Activated naive CD4-positive, alpha-beta T cell treated with anti-CD3 and anti-CD28 coated beads, Interleukin-2, amount 50 U/mL, for 24 hours (primary cell): ENCODE results near the gene TMIGD3.
"Not testable (repeated sequence)": the region's sequence is repeated elsewhere in the genome, so short reads cannot be mapped to it uniquely, and the experiment has no call there.

Experiments used
- H3K27ac Mint-ChIP-seq: one replicate; pipeline ENCODE4 v1.8.0; 2021; ENCODE audit warnings: mild to moderate bottlenecking, mixed read lengths
- H3K27me3 Mint-ChIP-seq: one replicate; pipeline ENCODE4 v1.8.0; 2021; ENCODE audit warnings: mixed read lengths
- H3K36me3 Mint-ChIP-seq: one replicate; pipeline ENCODE4 v1.8.0; 2021; ENCODE audit warnings: mixed read lengths
- H3K4me1 Mint-ChIP-seq: one replicate; pipeline ENCODE4 v1.8.0; 2021; ENCODE audit warnings: mixed read lengths
- H3K4me3 Mint-ChIP-seq: one replicate; pipeline ENCODE4 v1.8.0; 2021; ENCODE audit warnings: mild to moderate bottlenecking, mixed read lengths
- H3K9me3 Mint-ChIP-seq: one replicate; pipeline ENCODE4 v1.8.0; 2021; ENCODE audit warnings: mixed read lengths

The TMIGD3 gene

DNA sequence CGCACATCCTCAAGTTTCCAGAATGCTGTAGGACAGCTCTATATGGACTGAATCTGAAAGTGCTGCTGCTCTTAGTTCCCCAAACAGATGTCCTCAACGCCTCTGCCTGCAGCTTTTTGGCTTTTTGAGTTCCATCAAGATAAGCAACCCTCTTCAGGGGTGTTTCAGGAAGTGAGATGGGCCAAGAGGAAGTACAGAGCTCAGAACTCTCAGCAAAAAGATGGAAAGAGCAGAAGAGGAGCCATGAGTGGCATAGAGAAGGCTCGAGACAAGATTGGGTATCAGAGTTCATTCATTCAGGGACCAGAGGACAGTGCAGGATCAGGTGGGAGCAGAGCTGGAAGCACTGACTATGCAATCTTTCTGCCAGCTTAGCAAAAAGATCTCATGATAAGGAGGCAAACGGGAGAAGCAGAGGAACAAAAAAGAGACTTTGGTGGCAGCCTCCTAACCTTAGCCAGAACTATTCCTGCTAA is at the start of gene TMIGD3, which contains the start of gene ADORA3:
TMIGD3 (minus strand) TSS at position 49 of the 476 bp plus-strand sequence. CDS start 279 bp downstream, outside the sequence.
ADORA3 (minus strand) TSS at position 49 of the 476 bp plus-strand sequence. CDS start 279 bp downstream, outside the sequence.
- H3K4me3 Mint-ChIP-seq = peak within 1 kb of the TSS; percentile 1
- H3K9me3 Mint-ChIP-seq = no peaks in the 10 kb centered on the region
- H3K36me3 Mint-ChIP-seq = peaks cover 1% of the 10 kb centered on the region
- no peaks in the 10 kb centered on the region for H3K27me3 Mint-ChIP-seq
- peak within 1 kb of the TSS; percentile 49 for H3K27ac Mint-ChIP-seq
- peaks cover 57% of the 10 kb centered on the region for H3K4me1 Mint-ChIP-seq

DNA sequence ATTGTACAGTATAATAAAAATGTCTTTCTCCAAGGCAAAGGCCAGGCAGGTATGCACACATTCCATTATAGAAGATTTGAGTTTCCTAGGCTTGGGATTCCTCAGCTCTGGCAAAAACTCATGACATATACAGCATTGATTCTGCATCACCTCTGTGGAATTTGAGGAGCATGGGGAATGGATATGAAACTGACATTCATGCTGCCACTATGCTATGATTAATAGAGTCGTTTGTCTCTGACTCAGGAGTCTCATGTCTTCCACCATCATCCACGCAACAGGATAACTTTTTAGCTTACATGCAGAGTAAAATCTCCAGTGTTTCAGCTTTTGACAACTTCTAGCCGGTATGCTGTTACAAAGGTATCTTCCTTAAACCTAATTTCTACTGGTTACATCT is 49.8 kb upstream of the TMIGD3 start:
- Mint-ChIP-seq H3K4me1 (no peaks in the 10 kb centered on the region), H3K27me3 (no peaks in the 10 kb centered on the region), H3K27ac (no peak overlapping the region), H3K4me3 (no peak overlapping the region), H3K9me3 (no peaks in the 10 kb centered on the region), H3K36me3 (no peaks in the 10 kb centered on the region)

DNA sequence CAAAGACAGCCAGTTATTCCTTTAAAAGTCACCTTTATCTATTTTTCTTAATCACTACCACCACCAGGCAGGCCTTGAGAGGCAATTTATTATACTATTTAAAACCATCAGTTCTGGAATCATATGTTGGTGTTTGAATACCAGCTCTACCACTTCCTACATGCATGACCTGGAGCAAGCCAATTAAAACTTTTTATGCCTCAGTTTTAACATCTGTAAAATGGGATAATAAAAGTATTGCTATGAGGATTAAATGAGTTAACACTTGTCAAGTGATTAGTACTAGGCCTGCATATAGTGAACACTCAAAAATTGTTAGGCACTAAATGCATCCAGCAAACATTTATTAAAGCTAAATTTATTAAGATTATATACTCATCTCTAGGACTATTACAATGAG is 49.2 kb upstream of the TMIGD3 start:
- Mint-ChIP-seq H3K4me1 (no peaks in the 10 kb centered on the region), H3K9me3 (no peaks in the 10 kb centered on the region), H3K4me3 (no peak overlapping the region), H3K36me3 (no peaks in the 10 kb centered on the region), H3K27ac (no peak overlapping the region), H3K27me3 (no peaks in the 10 kb centered on the region)

DNA sequence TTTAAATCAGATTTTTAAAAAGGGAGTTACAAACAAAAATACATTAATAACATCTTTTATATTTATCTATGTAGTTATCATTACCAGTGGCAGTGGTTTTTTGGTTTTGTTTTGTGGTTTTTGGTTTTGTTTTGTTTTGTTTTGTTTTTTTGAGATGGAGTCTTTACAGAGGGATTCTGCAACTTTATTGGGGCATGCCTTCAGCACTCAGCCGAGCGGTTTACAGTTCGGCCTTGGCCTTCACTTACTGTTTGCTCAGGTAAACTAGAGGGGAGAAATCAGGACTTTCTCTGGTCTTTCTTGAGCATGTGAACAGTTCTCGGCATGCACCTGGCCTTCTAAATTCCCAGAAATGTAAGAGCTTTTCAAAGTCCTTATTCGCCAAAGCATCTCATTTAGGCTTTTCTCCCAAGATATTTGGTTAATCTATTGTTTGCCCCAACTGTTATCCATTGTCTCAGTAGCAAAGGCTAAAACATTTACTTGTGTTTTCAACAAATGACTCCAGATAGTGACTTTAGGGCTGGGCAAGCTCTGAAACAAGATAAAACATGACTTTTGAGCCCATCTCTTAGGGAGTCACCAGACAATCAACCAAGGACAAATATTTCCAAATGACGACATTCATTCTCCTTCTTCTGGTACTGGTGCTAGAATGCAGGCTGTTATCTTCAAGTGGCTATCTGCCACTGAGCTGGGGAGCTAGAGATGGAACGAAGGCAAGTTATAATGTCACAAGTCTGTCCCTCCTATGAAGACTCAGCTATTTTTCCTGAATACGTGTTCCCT is 48.4 kb upstream of the TMIGD3 start:
- Mint-ChIP-seq H3K27ac (no peak overlapping the region), H3K36me3 (no peaks in the 10 kb centered on the region), H3K9me3 (no peaks in the 10 kb centered on the region), H3K27me3 (no peaks in the 10 kb centered on the region), H3K4me3 (no peak overlapping the region), H3K4me1 (no peaks in the 10 kb centered on the region)

DNA sequence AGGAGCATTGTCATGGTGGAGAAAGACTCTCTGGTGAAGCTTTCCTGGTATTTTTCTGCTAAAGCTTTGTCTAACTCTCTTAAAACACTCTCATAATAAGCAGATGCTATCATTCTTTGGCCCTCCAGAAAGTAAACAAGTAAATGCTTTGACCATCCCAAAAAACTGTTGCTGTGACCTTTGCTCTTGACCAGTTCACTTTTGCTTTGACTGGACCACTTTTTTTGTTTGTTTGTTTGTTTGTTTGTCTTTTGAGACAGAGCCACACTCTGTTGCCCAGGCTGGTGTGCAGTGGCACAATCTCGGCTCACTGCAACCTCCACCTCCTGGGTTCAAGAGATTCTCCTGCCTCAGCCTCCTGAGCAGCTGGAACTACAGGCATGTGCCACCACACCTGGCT is 44.4 kb upstream of the TMIGD3 start:
- H3K36me3 Mint-ChIP-seq, H3K9me3 Mint-ChIP-seq, H3K27ac Mint-ChIP-seq, H3K27me3 Mint-ChIP-seq, H3K4me3 Mint-ChIP-seq, H3K4me1 Mint-ChIP-seq: not testable (repeated sequence)

DNA sequence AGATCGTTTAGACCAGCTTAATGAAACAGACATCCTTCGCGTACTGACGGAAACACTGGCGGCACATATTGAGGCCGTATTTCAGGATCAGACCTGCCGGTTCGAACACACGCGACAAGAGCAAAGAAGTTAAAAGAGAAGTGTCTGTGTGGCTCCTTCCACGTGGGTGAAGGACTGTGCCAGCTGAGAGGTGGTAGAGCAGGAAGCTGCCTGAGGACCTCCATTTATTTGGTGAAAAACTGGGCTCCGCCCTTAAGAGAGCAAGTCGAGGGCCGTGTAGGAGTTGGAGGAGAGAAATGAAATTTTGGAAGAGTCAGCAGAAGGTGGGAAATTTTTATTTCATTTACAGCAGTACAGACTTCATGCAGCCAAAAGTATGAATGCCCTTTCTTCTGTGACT is 38.8 kb upstream of the TMIGD3 start:
- Mint-ChIP-seq H3K27ac (no peak overlapping the region), H3K36me3 (no peaks in the 10 kb centered on the region), H3K4me1 (peaks cover 6% of the 10 kb centered on the region), H3K27me3 (no peaks in the 10 kb centered on the region), H3K9me3 (peaks cover 10% of the 10 kb centered on the region), H3K4me3 (no peak overlapping the region)

DNA sequence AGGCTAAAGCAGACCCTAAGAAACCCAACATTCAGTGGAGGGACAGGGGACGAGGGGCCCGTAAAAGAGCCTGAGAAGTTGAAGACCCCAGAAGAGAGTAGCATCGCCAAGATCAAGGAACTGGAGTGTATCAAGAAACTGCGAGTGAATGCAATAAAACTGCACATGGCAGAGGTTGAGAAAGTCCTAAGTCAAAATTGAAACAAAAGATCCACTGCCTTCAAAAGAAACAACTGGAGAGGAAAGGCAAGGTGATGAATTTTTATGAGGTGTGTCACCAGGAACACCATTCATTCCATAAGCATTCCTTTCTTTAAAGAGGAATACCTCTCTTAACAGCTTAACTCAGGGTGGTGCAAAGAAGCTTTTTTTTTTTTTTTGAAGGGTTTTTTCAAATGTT is 38.3 kb upstream of the TMIGD3 start:
- Mint-ChIP-seq H3K36me3 (no peaks in the 10 kb centered on the region), H3K9me3 (peaks cover 10% of the 10 kb centered on the region), H3K4me1 (peaks cover 6% of the 10 kb centered on the region), H3K4me3 (no peak overlapping the region), H3K27me3 (no peaks in the 10 kb centered on the region), H3K27ac (no peak overlapping the region)

DNA sequence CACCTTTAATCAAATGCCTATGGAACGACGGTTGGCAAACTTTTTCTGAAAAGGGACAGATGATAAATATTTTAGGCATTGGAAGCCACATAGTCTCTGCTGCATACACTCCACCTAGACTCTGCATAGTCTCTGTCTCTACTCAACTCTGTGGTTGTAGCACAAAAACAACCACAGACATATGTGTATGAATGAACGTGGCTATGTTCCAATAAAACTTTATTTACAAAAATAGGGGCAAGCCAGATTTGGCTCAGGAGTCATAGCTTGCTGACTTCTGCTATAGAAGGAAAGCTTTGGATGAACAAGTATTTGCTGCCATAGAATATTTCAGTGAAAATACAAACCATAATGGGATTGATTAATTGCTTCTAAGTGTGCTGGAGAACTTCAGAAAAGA is 37.5 kb upstream of the TMIGD3 start:
- Mint-ChIP-seq H3K27ac (no peak overlapping the region), H3K9me3 (peaks cover 10% of the 10 kb centered on the region), H3K36me3 (no peaks in the 10 kb centered on the region), H3K27me3 (no peaks in the 10 kb centered on the region), H3K4me3 (no peak overlapping the region), H3K4me1 (peaks cover 6% of the 10 kb centered on the region)

DNA sequence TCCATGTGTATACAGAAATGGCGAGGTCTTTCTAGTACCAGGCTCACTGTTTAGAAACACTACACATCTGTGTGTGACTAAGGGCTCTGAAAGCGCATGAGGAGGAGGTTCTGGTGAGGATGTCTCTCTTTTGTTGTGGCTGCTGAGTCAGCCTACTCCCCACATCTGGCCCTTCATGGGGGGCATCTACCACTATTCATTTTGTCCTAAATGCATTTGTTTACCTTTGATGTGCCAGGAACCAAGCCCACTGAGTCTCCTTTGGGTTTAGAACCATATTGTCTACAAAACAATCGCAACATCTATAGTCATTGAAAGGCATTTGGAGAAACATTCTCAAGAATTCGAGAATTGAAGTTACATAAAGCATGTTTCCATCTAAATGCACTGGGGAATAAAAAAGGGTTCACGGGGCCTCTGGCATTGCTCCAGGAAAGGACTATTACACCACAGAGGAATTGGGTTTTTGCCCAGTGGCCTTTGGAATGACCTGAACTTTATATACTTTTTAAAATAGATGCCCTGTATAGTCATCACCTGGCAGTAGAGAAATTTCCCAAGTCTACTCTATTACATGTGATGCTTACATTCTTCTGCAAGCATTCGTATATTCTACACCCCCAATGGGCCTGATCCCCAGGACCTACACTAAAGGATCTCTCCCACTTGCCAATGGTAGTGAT is 35.1 kb upstream of the TMIGD3 start:
- H3K4me3 Mint-ChIP-seq = no peak overlapping the region
- no peaks in the 10 kb centered on the region for H3K36me3 Mint-ChIP-seq
- no peaks in the 10 kb centered on the region for H3K27me3 Mint-ChIP-seq
- peaks cover 6% of the 10 kb centered on the region for H3K4me1 Mint-ChIP-seq
- no peak overlapping the region for H3K27ac Mint-ChIP-seq
- no peaks in the 10 kb centered on the region for H3K9me3 Mint-ChIP-seq

DNA sequence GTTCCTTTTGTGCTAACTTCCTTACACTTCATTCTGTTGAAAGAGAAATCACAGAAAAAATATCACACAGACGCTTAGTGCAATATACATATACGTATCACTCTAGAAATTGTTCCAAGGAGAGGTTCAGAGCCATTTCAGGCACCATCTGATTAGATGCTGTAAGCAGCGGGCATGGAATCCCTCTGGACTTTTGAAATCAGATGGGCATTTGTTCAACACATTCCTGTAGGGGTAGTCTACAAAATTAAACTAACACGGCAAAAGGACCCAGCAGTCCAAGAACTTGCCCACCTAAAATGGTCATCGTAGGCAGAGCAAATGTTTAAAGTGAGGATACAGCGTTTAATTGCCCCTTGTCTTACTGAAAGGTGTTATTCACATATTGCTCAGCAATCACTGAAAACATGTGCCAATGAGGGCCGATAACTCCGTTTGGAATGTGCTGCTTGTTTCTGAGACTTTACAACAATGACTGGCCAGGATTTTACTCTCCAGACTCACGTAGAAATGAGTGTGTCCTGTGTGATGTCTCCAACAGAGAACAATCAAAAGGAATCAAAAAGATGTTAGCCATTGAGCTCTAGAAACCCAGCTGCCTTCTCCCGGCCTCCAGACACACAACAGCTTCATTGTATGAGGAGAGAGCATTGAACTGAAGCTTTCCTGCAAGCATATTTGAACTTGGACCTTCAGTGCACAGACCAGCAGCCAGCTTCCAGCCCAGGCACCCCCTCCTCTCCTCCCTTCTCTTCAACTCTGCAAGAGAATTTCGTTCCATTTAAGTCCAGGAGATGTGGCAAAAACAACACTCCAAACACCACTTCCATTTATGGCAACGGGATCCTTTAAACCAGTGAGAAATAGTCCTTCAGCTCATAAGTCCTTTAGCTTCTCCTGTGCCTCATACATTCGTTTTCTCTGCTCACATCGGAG is 32.1 kb upstream of the TMIGD3 start:
- Mint-ChIP-seq H3K36me3 (peaks cover under 1% of the 10 kb centered on the region), H3K27me3 (no peaks in the 10 kb centered on the region)

DNA sequence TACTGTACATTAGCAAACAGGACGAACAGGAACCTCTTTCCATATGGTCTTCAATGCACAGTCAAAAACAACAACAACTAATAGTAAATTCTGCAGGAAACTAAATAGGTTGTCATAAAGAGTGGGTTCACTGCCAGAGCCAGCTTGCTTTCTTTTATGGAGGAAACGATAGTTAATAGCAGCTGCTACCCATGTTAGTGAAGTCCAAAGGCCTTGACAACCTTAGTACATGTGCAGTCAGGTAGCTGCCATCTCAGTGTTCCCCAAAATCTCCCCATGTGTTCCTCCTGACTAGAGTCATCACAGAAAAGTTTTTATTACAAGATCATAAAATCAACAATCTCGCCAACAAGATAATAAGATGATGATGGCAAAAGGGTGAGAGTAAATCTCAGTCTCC is 16.6 kb upstream of the TMIGD3 start:
- H3K9me3 Mint-ChIP-seq = no peaks in the 10 kb centered on the region
- H3K4me1 Mint-ChIP-seq = peaks cover 28% of the 10 kb centered on the region
- no peak overlapping the region for H3K27ac Mint-ChIP-seq
- no peaks in the 10 kb centered on the region for H3K36me3 Mint-ChIP-seq
- H3K27me3 Mint-ChIP-seq = no peaks in the 10 kb centered on the region
- no peak overlapping the region for H3K4me3 Mint-ChIP-seq

More for the DNA sequence above, 32.1 kb upstream of the TMIGD3 start:
- Mint-ChIP-seq H3K4me3 (no peak overlapping the region), H3K4me1 (peaks cover 6% of the 10 kb centered on the region), H3K9me3 (no peaks in the 10 kb centered on the region), H3K27ac (no peak overlapping the region)

DNA sequence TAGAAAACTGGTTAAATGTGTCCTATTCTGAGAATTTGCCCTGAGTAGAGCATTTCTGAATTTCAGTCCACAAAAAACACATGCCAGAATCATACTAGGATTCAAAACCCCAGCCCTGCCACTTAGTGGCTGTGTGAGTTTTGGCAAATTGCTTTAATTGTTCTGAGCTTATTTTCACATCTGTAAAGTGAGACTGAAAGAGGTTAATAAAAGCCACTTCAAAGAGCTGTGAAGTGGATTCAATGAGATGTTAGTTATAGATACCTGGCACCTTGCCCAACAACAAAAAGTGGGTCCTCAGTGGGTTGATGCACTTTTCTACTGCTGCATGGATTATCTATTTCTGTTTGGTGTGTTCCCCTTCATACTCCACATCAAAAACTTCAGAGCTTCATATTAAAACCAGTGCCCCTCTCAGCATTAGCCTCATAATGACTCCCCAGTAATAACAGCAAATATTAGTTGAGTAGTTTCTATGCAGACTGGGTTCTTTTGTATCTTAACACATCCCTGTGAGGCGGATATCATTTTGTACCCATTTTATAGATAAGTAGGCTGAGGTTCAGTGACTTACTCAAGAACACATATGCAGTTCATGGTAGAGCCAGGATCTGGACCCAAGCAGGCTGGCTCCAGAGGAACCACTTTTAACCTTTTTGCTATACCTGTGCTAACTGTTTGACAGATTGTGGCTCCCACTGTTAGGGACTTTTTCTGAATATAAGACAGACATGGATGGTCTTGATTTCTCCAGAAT is 14.2 kb upstream of the TMIGD3 start:
- Mint-ChIP-seq H3K4me3 (peak overlapping the region; percentile 82), H3K36me3 (no peaks in the 10 kb centered on the region), H3K9me3 (no peaks in the 10 kb centered on the region), H3K4me1 (peaks cover 37% of the 10 kb centered on the region), H3K27me3 (no peaks in the 10 kb centered on the region), H3K27ac (peak overlapping the region; percentile 78)

DNA sequence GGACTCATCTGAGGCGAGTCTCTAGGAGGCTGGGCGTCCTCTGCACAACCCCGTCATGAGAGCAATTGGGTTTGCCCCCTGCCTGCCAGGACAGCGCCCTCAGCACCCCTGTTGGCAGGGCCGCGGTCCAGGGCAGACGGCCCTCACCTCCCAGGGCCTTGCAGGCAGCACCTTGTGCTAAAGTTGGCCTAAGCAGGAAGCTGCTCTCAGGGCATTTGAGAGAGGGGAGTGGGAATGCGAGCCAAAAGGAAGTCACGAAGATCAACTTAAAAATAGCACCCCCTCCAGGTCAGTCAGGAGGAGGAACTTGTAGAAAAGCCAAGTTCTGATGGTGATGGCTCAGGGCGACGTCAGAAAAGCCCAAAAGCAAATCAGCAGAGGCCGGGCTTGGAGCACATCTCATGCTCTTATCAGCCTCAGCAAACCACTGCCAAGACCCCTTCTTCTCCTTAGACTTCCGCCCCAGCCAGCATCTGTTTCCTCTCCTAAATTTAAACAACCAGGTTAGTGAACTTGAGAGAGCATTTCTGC is 12.6 kb upstream of the TMIGD3 start:
- Mint-ChIP-seq H3K27ac (peak overlapping the region; percentile 31), H3K27me3 (no peaks in the 10 kb centered on the region), H3K36me3 (no peaks in the 10 kb centered on the region), H3K4me1 (peaks cover 37% of the 10 kb centered on the region), H3K9me3 (no peaks in the 10 kb centered on the region), H3K4me3 (peak overlapping the region; percentile 75)

DNA sequence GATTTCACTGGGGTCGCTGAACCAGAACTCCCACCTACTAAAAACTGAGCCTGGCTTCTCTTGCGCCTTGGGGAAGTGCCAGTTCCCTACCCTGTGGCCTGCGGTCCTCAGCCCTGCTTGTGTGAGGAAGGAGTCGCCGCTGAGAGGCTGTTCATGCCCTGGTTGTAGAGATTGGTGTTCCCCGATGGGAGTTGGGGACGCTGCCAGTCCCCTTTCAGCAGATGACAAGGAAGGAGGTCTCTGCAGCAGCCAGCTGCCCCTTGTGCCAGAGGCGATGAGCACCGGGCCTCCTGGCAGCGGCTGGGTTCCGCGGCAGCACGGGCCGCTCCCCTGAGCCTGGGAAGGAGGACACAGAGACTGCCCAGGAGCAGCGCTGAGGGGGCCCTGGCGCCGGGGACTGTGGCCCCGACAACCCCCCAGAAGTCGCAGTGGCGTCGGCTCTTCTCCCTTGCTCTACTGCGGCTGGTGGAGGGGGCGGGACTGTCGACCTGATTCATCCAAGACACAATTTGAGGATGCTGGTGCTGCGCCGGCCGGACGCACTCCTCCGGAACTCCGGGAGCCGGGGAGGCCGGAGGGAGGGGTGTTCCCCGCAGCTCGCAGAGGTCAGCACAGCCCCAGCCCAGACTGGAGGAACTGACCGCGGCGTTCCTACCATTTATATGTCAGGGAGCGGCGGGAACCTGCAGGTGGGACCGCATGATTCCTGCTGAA is 12.0 kb upstream of the TMIGD3 start:
- Mint-ChIP-seq H3K9me3 (no peaks in the 10 kb centered on the region), H3K36me3 (no peaks in the 10 kb centered on the region), H3K27me3 (no peaks in the 10 kb centered on the region), H3K27ac (no peak overlapping the region), H3K4me3 (peak overlapping the region; percentile 75), H3K4me1 (peaks cover 37% of the 10 kb centered on the region)
